HG02571 (cell line): ENCODE data around the gene NUP62.
"Not testable (repeated sequence)": the region's sequence is repeated elsewhere in the genome, so short reads cannot be mapped to it uniquely, and the experiment has no call there.

Experiments used
- ATAC-seq: cut with Tn5 transposase; IDR thresholded peaks from one replicate; pipeline ENCODE4 v1.9.1; 2021; ENCODE audit warnings: mild to moderate bottlenecking, moderate library complexity; ENCODE audit not compliant: unreplicated experiment

The NUP62 gene

GRCh38 chr19:49927526-49928264 lies 1.6 kb downstream of the NUP62 start:
- ATAC-seq = no peak

- no peak for ATAC-seq
Measured at GRCh38 chr19:49926515-49926914, 2.8 kb downstream of the NUP62 start.

GRCh38 chr19:49925486-49925885 lies 3.8 kb downstream of the NUP62 start:
- no peak for ATAC-seq

- ATAC-seq = not testable (repeated sequence)
Measured at GRCh38 chr19:49924881-49925210, 4.5 kb downstream of the NUP62 start.

GRCh38 chr19:49924004-49924880 lies 5.1 kb downstream of the NUP62 start:
- no peak for ATAC-seq

GRCh38 chr19:49923055-49924003 lies 6.0 kb downstream of the NUP62 start:
- no peak for ATAC-seq

- no peak for ATAC-seq
Measured at GRCh38 chr19:49921871-49922795, 7.2 kb downstream of the NUP62 start.

- no peak for ATAC-seq
Measured at GRCh38 chr19:49920624-49921363, 8.5 kb downstream of the NUP62 start.

- no peak for ATAC-seq
Measured at GRCh38 chr19:49918089-49918488, 11.2 kb downstream of the NUP62 start.

GRCh38 chr19:49916839-49917733 lies 12.2 kb downstream of the NUP62 start:
- ATAC-seq = no peak

GRCh38 chr19:49915271-49915670 lies 14.0 kb downstream of the NUP62 start:
- ATAC-seq = no peak

- no peak for ATAC-seq
Measured at GRCh38 chr19:49913720-49914119, 15.6 kb downstream of the NUP62 start.

GRCh38 chr19:49912965-49913685 lies 16.2 kb downstream of the NUP62 start:
- no peak for ATAC-seq

- ATAC-seq = peak; percentile 40
Measured at GRCh38 chr19:49911381-49912145, 17.7 kb downstream of the NUP62 start.

- no peak for ATAC-seq
Measured at GRCh38 chr19:49910179-49910578, 19.1 kb downstream of the NUP62 start.

- no peak for ATAC-seq
Measured at GRCh38 chr19:49908480-49909420, 20.6 kb downstream of the NUP62 start.
